ENCODE results near the gene RINL.

Gene RINL

DNA sequence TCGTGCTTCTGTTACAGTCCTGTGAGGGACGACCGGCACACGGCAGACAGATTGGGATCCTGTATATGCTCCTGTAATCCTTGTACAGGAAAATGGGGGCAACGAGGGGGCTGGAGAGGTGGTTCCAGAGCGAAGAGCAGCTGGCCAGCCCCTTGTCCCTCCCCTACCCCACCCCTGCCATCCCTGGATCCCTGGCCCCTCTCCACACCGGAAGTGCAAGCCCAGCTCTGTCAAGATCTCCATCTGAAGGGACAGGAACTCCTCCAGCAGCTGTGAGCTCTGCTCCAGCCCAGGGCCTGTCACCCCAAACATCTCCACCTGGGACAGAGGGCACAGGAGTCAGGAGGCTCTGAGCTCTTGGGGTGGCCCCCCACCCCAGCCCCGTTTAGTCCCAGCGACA, 39.4 kb upstream of the RINL start:
- Histone ChIP-seq H3K79me2 (ENCODE audit: insufficient read depth, low read depth) (no peaks in the 10 kb centered on the region), H3K4me3 (IDR thresholded peaks at IDR 0.05; ENCODE audit: insufficient read depth, low read depth, low read length) (no peak overlapping the region), H3K4me2 (no peak overlapping the region), H3K36me3 (ENCODE audit: insufficient read depth) (no peaks in the 10 kb centered on the region), H3K9ac (no peak overlapping the region), H2AFZ (ENCODE audit: low read depth) (no peak overlapping the region), H3K27ac (no peak overlapping the region), H3K4me1 (ENCODE audit: low read depth, poor library complexity, severe bottlenecking) (no peaks in the 10 kb centered on the region), H3K27me3 (ENCODE audit: insufficient read depth, low read depth) (no peaks in the 10 kb centered on the region), H4K20me1 (ENCODE audit: insufficient read depth) (no peaks in the 10 kb centered on the region)
- TF ChIP-seq, protein P1, sequence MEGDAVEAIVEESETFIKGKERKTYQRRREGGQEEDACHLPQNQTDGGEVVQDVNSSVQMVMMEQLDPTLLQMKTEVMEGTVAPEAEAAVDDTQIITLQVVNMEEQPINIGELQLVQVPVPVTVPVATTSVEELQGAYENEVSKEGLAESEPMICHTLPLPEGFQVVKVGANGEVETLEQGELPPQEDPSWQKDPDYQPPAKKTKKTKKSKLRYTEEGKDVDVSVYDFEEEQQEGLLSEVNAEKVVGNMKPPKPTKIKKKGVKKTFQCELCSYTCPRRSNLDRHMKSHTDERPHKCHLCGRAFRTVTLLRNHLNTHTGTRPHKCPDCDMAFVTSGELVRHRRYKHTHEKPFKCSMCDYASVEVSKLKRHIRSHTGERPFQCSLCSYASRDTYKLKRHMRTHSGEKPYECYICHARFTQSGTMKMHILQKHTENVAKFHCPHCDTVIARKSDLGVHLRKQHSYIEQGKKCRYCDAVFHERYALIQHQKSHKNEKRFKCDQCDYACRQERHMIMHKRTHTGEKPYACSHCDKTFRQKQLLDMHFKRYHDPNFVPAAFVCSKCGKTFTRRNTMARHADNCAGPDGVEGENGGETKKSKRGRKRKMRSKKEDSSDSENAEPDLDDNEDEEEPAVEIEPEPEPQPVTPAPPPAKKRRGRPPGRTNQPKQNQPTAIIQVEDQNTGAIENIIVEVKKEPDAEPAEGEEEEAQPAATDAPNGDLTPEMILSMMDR (conservative IDR thresholded peaks at IDR 0.05; ENCODE audit: low read depth, low read length), result no peak

DNA sequence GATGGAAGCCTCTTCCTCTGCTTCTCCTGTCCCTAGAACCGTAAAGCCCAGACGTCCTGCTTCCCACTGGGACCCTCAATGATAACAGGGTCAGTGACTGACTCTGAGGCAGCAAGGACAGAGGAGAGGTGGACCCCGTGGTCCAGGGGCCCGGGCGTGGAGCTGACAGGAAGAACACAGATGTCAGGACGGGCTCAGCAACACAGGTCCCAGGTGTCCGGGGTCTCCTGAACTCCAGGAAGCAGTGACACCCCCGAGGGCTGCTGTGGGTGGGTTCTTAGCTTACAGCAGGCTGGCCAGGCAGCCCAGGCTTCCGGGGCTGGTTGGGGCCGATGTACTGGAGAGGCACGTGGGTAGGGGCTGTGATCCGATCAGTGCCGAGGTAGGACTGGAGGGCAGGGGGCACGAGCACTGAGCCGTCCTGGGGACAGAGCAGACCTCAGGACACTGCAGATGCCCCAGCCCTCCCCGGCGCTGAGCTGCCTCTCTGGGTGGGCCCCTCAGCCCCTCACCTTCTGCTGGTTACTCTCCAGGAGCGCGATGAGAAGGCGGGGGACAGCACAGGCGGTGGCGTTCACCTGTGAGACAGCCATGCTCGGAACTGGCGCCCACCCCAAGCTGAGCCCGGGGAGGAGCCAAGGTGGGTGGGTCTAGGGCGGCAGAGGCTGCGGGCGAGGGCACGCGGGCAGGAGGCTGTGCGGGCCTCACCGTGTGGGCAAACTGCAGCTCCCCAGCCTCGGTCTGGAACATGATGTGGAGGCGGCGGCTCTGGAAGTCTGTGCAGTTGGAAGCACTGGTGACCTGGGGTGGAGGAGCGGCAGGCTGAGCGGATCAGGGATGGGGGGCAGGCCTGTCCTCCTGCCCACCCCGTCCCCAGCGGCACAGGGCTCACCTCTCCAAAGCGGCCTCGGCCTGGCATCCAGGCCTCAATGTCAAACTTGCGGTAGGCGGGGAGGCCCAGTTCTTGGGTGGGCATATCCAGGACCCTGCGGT, 37.5 kb upstream of the RINL start:
- no peaks in the 10 kb centered on the region for H3K36me3 ChIP-seq (ENCODE audit: insufficient read depth)
- no peaks in the 10 kb centered on the region for H3K79me2 ChIP-seq (ENCODE audit: insufficient read depth, low read depth)
- no peaks in the 10 kb centered on the region for H4K20me1 ChIP-seq (ENCODE audit: insufficient read depth)
- TF ChIP-seq, protein P1 (conservative IDR thresholded peaks at IDR 0.05; ENCODE audit: low read depth, low read length), result no peak
- H3K9ac ChIP-seq, result no peak overlapping the region
- H2AFZ ChIP-seq (ENCODE audit: low read depth), result no peak overlapping the region
- H3K4me3 ChIP-seq (IDR thresholded peaks at IDR 0.05; ENCODE audit: insufficient read depth, low read depth, low read length), result no peak overlapping the region
- no peak overlapping the region for H3K4me2 ChIP-seq
- H3K27ac ChIP-seq, result no peak overlapping the region
- no peaks in the 10 kb centered on the region for H3K27me3 ChIP-seq (ENCODE audit: insufficient read depth, low read depth)
- H3K4me1 ChIP-seq (ENCODE audit: low read depth, poor library complexity, severe bottlenecking), result no peaks in the 10 kb centered on the region

DNA sequence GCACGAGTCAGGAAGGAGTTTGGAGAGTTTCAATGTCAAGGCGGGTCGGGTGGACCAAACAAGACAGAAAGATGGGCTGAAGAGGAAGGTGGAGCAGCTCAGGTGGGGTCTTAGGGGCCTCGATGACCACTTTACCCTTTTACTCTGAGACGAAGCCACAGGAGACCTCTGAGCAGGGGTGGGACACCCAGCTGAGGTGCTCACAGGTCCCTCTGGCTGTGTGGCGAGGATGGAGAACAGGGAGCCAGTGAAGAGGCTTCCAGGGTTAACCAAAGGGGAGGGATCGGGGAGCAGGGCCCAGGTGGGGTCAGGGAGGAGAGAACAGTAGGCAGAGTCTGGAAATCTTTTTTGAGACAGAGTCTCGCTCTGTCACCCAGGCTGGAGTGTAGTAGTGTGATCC, 35.9 kb upstream of the RINL start:
- Histone ChIP-seq H3K36me3 (ENCODE audit: insufficient read depth) (no peaks in the 10 kb centered on the region), H3K27ac (no peak overlapping the region), H3K4me1 (ENCODE audit: low read depth, poor library complexity, severe bottlenecking) (no peaks in the 10 kb centered on the region), H3K4me2 (no peak overlapping the region), H4K20me1 (ENCODE audit: insufficient read depth) (no peaks in the 10 kb centered on the region), H3K4me3 (IDR thresholded peaks at IDR 0.05; ENCODE audit: insufficient read depth, low read depth, low read length) (no peak overlapping the region), H3K79me2 (ENCODE audit: insufficient read depth, low read depth) (no peaks in the 10 kb centered on the region), H3K9ac (no peak overlapping the region), H3K27me3 (ENCODE audit: insufficient read depth, low read depth) (no peaks in the 10 kb centered on the region), H2AFZ (ENCODE audit: low read depth) (no peak overlapping the region)
- TF ChIP-seq, protein P1 (conservative IDR thresholded peaks at IDR 0.05; ENCODE audit: low read depth, low read length), result no peak

DNA sequence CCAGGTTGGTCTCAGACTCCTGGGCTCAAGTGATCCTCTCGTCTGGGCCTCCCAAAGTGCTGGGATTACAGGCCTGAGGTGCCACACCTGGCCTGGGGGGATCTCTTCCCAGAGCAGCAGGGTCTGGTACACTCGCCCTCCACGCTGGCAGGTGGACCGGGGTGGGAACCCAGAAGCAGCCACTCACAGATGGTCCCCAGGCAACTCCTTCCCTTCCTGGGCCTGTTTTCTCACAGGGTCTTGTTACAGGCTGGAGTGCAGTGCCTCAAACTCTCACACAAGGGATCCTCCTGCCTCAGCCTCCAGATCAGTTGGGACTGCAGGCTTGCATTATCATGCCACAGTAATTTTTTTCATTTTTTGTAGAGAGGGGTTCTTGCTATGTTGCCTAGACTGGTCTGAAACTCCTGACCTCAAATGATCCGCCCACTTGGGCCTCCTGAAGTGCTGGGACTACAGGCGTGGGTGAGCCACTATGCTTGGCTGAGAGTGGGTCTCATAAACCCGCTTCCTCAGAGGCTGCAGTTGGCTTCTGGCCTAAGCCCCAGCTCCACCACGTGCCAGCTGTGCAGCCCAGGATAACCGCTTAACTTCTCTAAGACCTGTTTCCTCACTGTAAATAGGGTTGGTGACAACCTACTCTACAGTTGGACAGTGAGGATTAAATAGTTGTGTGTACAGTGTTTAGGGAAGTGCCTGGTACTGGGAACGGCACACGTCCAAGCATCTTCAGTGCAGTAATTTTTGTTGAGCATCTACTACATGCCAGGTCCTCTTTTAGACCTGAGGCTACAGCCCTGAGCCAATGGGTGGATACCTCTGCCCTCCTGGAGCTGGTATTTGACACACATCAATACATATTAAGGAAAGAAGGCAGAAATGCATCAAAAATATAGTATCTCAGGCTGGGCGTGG, 34.8 kb upstream of the RINL start:
- no peak overlapping the region for H3K4me2 ChIP-seq
- TF ChIP-seq, protein P1 (conservative IDR thresholded peaks at IDR 0.05; ENCODE audit: low read depth, low read length), result no peak
- no peaks in the 10 kb centered on the region for H3K79me2 ChIP-seq (ENCODE audit: insufficient read depth, low read depth)

More for the DNA sequence above, 34.8 kb upstream of the RINL start:
- Histone ChIP-seq H2AFZ (ENCODE audit: low read depth) (no peak overlapping the region), H3K27ac (no peak overlapping the region), H4K20me1 (ENCODE audit: insufficient read depth) (no peaks in the 10 kb centered on the region), H3K4me3 (IDR thresholded peaks at IDR 0.05; ENCODE audit: insufficient read depth, low read depth, low read length) (no peak overlapping the region), H3K4me1 (ENCODE audit: low read depth, poor library complexity, severe bottlenecking) (no peaks in the 10 kb centered on the region), H3K9ac (no peak overlapping the region), H3K36me3 (ENCODE audit: insufficient read depth) (no peaks in the 10 kb centered on the region; the same call in 1 of the 2 replicates), H3K27me3 (ENCODE audit: insufficient read depth, low read depth) (no peaks in the 10 kb centered on the region)
